Measurements from ENCODE around the gene NRDC. TPM values are rescaled to one million over a fixed set of nuclear protein-coding genes. Genes with fewer than 3 reads are reported as not detected.

The NRDC gene

DNA sequence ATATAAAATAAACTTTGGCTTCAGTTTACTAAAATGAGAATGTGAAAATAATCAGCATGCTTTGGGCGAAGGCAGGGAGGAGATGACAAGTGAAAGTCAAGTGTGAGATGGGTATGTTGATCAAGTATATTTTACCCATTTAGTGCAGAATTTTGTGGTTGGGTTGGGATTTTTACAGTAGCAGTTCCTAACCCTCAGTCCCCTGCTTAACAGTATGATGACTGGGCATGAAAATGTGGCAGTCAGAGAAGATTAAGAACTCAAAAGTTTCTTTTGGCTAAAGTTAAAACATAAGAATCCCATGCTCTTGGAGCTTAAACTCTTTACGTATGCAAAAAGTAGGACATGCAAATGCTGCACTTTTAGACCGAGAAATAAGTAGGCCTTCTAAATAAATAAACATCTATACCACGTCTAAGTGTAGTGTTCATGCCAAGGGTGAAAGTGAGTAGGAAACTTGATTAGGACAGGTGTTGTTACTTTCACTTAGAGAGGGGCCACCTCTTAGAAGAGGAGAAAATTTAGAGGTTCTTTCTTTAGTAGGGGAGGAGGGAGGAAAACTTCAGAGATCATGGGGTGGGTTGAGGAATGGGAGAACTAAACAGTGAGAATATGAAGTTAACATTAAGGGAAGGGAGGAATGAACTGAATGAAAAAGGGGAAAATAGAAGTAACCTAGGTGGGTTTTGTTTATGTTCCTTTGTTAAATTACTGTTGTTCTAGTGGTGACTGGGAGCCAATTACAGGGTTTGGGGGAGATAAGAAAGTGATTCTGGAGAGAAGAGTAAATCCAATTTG is 133.8 kb downstream of the NRDC start:
- Histone ChIP-seq H2BK5ac (ENCODE audit: low read length) (no peak overlapping the region), H3K23ac (ENCODE audit: low read depth, low read length, poor library complexity) (no peak overlapping the region), H3K79me1 (ENCODE audit: low read depth, low read length) (peaks cover 2% of the 10 kb centered on the region), H2AFZ (ENCODE audit: low read length) (no peak overlapping the region), H3K9ac (ENCODE audit: low read depth, low read length, poor library complexity) (no peak overlapping the region), H3K4me1 (ENCODE audit: control insufficient read depth in 2 of 2, insufficient read depth in 1 of 2, low read depth in 1 of 2, low read length in 2 of 2) (peaks cover 0 to 1% of the 10 kb centered on the region in 2 donors), H3K36me3 (replicated peaks in 1 of 2; ENCODE audit: control insufficient read depth in 2 of 2, insufficient read depth in 2 of 2, low read length in 2 of 2) (peaks cover 1 to 39% of the 10 kb centered on the region in 2 donors), H3K4me2 (ENCODE audit: insufficient read depth, low read length, poor library complexity, severe bottlenecking) (no peak overlapping the region), H3K9me3 (replicated peaks in 1 of 2; ENCODE audit: control insufficient read depth in 2 of 2, insufficient read depth in 1 of 2, low read depth in 1 of 2, low read length in 2 of 2) (no peaks in the 10 kb centered on the region), H3K4me3 (ENCODE audit: low read length in 2 of 2) (no peak overlapping the region), H3K18ac (ENCODE audit: low read length) (no peak overlapping the region), H4K8ac (ENCODE audit: low read depth, low read length) (no peak overlapping the region), H2BK12ac (ENCODE audit: low read length) (no peak overlapping the region), H2AK5ac (ENCODE audit: low read depth, low read length) (no peak overlapping the region), H4K91ac (ENCODE audit: low read depth, low read length, poor library complexity) (no peak overlapping the region), H2BK120ac (ENCODE audit: low read depth, low read length) (no peak overlapping the region), H3K27ac (replicated peaks; ENCODE audit: low read length) (no peak overlapping the region), H3K4ac (ENCODE audit: low read length) (no peak overlapping the region), H2BK15ac (ENCODE audit: low read length) (no peak overlapping the region), H3K27me3 (ENCODE audit: control insufficient read depth in 3 of 3, insufficient read depth in 3 of 3, low read depth in 1 of 3, low read length in 3 of 3) (no peaks in the 10 kb centered on the region), H3K14ac (ENCODE audit: low read length) (no peak overlapping the region)
- no CpG with 5 or more reads among the region's 4 CpGs for WGBS, 2 donors (ENCODE audit: extremely low coverage in 2 of 2, insufficient read length in 2 of 2, insufficient replicate concordance in 1 of 2)
- no peak for DNase-seq (ENCODE audit: low spot score)

DNA sequence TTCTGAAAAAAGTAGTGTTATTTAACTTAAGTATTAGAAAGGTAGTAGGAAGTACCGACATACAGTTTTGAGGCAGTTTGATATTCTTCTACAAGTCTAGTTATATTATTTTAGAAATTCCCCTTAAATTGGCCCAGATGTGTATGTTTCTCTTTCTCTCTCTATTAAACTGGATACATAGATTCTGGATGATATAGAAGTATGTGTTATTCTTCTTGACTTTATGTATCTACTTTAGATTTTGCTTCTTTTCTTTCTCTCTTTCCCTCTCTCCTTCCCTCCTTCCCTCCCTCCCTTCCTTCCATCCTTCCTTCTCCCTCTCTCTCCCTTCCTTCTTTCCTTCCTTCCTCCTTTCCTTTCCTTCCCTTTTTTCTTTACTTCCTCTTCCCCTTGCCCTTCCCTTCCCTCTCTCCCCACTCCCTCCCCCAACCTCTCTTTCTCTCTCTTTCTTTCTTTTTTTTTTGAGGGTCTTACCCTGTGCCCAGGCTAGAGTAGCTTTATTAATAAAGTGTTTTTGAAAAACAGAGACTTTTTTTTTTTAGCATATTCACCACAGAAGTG is 137.3 kb downstream of the NRDC start:
- no peak overlapping the region for H2AFZ ChIP-seq (ENCODE audit: low read length)
- no peak overlapping the region for H2AK5ac ChIP-seq (ENCODE audit: low read depth, low read length)
- H2BK120ac ChIP-seq (ENCODE audit: low read depth, low read length) = no peak overlapping the region
- H3K4me2 ChIP-seq (ENCODE audit: insufficient read depth, low read length, poor library complexity, severe bottlenecking) = no peak overlapping the region
- no peak overlapping the region for H3K9ac ChIP-seq (ENCODE audit: low read depth, low read length, poor library complexity)
- no peak overlapping the region for H3K23ac ChIP-seq (ENCODE audit: low read depth, low read length, poor library complexity)
- H3K9me3 ChIP-seq (replicated peaks in 1 of 2; ENCODE audit: control insufficient read depth in 2 of 2, insufficient read depth in 1 of 2, low read depth in 1 of 2, low read length in 2 of 2) = no peaks in the 10 kb centered on the region
- no peak overlapping the region for H4K91ac ChIP-seq (ENCODE audit: low read depth, low read length, poor library complexity)
- H4K8ac ChIP-seq (ENCODE audit: low read depth, low read length) = no peak overlapping the region
- no peak overlapping the region for H3K18ac ChIP-seq (ENCODE audit: low read length)
- no peak overlapping the region for H2BK5ac ChIP-seq (ENCODE audit: low read length)
- H3K14ac ChIP-seq (ENCODE audit: low read length) = no peak overlapping the region
- DNase-seq (ENCODE audit: low spot score) = no peak
- H3K27ac ChIP-seq (replicated peaks; ENCODE audit: low read length) = no peak overlapping the region
- H3K79me1 ChIP-seq (ENCODE audit: low read depth, low read length) = no peaks in the 10 kb centered on the region
- H3K27me3 ChIP-seq (ENCODE audit: control insufficient read depth in 3 of 3, insufficient read depth in 3 of 3, low read depth in 1 of 3, low read length in 3 of 3) = no peaks in the 10 kb centered on the region
- no peak overlapping the region for H2BK15ac ChIP-seq (ENCODE audit: low read length)
- no peak overlapping the region for H3K4ac ChIP-seq (ENCODE audit: low read length)
- WGBS, 2 donors (ENCODE audit: extremely low coverage in 2 of 2, insufficient read length in 2 of 2, insufficient replicate concordance in 1 of 2) = no CpG with 5 or more reads among the region's 1 CpG
- H3K36me3 ChIP-seq (replicated peaks in 1 of 2; ENCODE audit: control insufficient read depth in 2 of 2, insufficient read depth in 2 of 2, low read length in 2 of 2) = peaks cover 0 to 8% of the 10 kb centered on the region in 2 donors
- no peak overlapping the region for H3K4me3 ChIP-seq (ENCODE audit: low read length in 2 of 2)
- H3K4me1 ChIP-seq (ENCODE audit: control insufficient read depth in 2 of 2, insufficient read depth in 1 of 2, low read depth in 1 of 2, low read length in 2 of 2) = peaks cover 1 to 3% of the 10 kb centered on the region in 2 donors
- no peak overlapping the region for H2BK12ac ChIP-seq (ENCODE audit: low read length)

DNA sequence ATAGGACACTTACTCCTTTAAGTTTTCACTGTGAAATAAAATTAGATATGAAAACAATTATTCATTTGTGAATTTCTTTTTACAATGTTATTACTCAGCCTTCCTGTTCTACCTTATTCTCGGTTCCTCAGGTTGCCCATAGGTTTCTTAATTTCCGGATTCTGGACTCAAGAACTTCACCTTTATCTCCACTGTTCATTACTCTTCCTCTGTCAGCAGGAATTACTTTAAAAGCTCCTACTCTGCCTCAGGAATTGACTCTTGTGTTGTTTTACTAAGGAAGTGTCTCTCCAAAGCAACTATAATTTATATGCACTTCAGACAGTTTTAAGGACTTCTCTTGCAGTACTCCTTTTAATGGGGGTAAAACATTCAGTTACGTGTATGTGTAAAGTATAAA is 137.9 kb downstream of the NRDC start:
- WGBS, 2 donors (ENCODE audit: extremely low coverage in 2 of 2, insufficient read length in 2 of 2, insufficient replicate concordance in 1 of 2) = no CpG with 5 or more reads among the region's 3 CpGs
- no peak overlapping the region for H3K4me3 ChIP-seq (ENCODE audit: low read length in 2 of 2)

More for the DNA sequence above, 137.9 kb downstream of the NRDC start:
- no peaks in the 10 kb centered on the region for H3K27me3 ChIP-seq (ENCODE audit: control insufficient read depth in 3 of 3, insufficient read depth in 3 of 3, low read depth in 1 of 3, low read length in 3 of 3)
- no peak overlapping the region for H3K27ac ChIP-seq (replicated peaks; ENCODE audit: low read length)
- H2BK15ac ChIP-seq (ENCODE audit: low read length) = no peak overlapping the region
- H3K9me3 ChIP-seq (replicated peaks in 1 of 2; ENCODE audit: control insufficient read depth in 2 of 2, insufficient read depth in 1 of 2, low read depth in 1 of 2, low read length in 2 of 2) = no peaks in the 10 kb centered on the region
- no peak overlapping the region for H3K4ac ChIP-seq (ENCODE audit: low read length)
- no peak overlapping the region for H2BK12ac ChIP-seq (ENCODE audit: low read length)
- no peak overlapping the region for H2AFZ ChIP-seq (ENCODE audit: low read length)
- H2BK5ac ChIP-seq (ENCODE audit: low read length) = no peak overlapping the region
- no peak for DNase-seq (ENCODE audit: low spot score)
- H3K4me1 ChIP-seq (ENCODE audit: control insufficient read depth in 2 of 2, insufficient read depth in 1 of 2, low read depth in 1 of 2, low read length in 2 of 2) = peaks cover 1 to 3% of the 10 kb centered on the region in 2 donors
- H2AK5ac ChIP-seq (ENCODE audit: low read depth, low read length) = no peak overlapping the region
- peaks cover 0 to 5% of the 10 kb centered on the region in 2 donors for H3K36me3 ChIP-seq (replicated peaks in 1 of 2; ENCODE audit: control insufficient read depth in 2 of 2, insufficient read depth in 2 of 2, low read length in 2 of 2)
- no peak overlapping the region for H3K18ac ChIP-seq (ENCODE audit: low read length)
- H4K91ac ChIP-seq (ENCODE audit: low read depth, low read length, poor library complexity) = no peak overlapping the region
- H3K79me1 ChIP-seq (ENCODE audit: low read depth, low read length) = no peaks in the 10 kb centered on the region
- no peak overlapping the region for H4K8ac ChIP-seq (ENCODE audit: low read depth, low read length)
- H3K23ac ChIP-seq (ENCODE audit: low read depth, low read length, poor library complexity) = no peak overlapping the region
- no peak overlapping the region for H3K4me2 ChIP-seq (ENCODE audit: insufficient read depth, low read length, poor library complexity, severe bottlenecking)
- no peak overlapping the region for H2BK120ac ChIP-seq (ENCODE audit: low read depth, low read length)
- H3K9ac ChIP-seq (ENCODE audit: low read depth, low read length, poor library complexity) = no peak overlapping the region
- H3K14ac ChIP-seq (ENCODE audit: low read length) = no peak overlapping the region

Small RNA genes within 50 kb of the gene (small RNA-seq; reads per million reads assigned to genes)
- gene AL050343.2 (ENCODE audit: insufficient read depth) = not detected

All from neuronal stem cell (in vitro differentiated cells).